Kidney epithelial cell (primary cell): ENCODE results near the gene ADCYAP1R1. TPM values are rescaled to one million over a fixed set of nuclear protein-coding genes. Genes with fewer than 3 reads are reported as not detected.

ENCODE experiments used
- DNase-seq: peaks from one replicate; pipeline ENCODE4 v3.0.0-alpha.2; 2010; ENCODE audit warnings: low read depth
- H3K27me3 ChIP-seq: 2 replicates; pipeline ENCODE4 v1.6.0; 2011; ENCODE audit warnings: low read length; ENCODE audit not compliant: control insufficient read depth, insufficient read depth
- H3K36me3 ChIP-seq: 2 replicates; pipeline ENCODE4 v1.5.1; 2011; ENCODE audit warnings: low read length; ENCODE audit not compliant: control insufficient read depth, insufficient read depth
- H3K4me3 ChIP-seq: 2 replicates; pipeline ENCODE4 v1.5.1; 2011; ENCODE audit warnings: low read depth, mild to moderate bottlenecking, control low read depth, low read length
- total RNA-seq: library from RNA; depleted of rRNA; stranded (reverse); fragments of >200 nt; gene quantifications from 2 replicates; pipeline ENCODE4 v1.2.3, GENCODE V29; 2015
- TF ChIP-seq, protein P1 (sequence below): IDR thresholded peaks from 2 replicates; pipeline ENCODE4 v1.5.1; 2011; ENCODE audit warnings: mild to moderate bottlenecking, moderate library complexity, low read length, control low read depth, inconsistent platforms; ENCODE audit not compliant: insufficient read depth, poor library complexity, severe bottlenecking

Gene ADCYAP1R1
- total RNA-seq, 1 donor from 2014 or later, result not detected

DNA sequence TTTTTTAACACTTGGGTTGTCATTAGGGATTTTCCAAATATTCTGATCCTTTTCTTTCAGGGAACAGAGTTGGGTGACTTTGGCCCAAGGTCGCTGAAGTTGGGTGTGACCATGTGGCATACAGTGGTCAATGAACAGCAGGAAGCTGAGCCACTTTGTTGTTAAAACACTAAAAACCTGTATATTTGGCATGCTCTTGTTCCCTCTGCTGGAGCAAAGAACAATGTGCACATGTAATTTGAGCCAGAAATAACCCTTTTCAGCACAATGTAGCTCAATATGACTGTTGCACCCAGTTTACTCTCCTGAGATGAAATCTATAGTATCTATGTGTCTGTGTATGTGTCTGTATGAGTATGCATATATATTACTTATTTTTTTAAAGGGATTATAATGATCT is 74.9 kb downstream of the ADCYAP1R1 start:
- Histone ChIP-seq H3K27me3 (peaks cover 3% of the 10 kb centered on the region), H3K4me3 (no peak overlapping the region), H3K36me3 (no peaks in the 10 kb centered on the region)
- DNase-seq, result no peak
- TF ChIP-seq, protein P1, sequence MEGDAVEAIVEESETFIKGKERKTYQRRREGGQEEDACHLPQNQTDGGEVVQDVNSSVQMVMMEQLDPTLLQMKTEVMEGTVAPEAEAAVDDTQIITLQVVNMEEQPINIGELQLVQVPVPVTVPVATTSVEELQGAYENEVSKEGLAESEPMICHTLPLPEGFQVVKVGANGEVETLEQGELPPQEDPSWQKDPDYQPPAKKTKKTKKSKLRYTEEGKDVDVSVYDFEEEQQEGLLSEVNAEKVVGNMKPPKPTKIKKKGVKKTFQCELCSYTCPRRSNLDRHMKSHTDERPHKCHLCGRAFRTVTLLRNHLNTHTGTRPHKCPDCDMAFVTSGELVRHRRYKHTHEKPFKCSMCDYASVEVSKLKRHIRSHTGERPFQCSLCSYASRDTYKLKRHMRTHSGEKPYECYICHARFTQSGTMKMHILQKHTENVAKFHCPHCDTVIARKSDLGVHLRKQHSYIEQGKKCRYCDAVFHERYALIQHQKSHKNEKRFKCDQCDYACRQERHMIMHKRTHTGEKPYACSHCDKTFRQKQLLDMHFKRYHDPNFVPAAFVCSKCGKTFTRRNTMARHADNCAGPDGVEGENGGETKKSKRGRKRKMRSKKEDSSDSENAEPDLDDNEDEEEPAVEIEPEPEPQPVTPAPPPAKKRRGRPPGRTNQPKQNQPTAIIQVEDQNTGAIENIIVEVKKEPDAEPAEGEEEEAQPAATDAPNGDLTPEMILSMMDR, result peak; percentile 21

DNA sequence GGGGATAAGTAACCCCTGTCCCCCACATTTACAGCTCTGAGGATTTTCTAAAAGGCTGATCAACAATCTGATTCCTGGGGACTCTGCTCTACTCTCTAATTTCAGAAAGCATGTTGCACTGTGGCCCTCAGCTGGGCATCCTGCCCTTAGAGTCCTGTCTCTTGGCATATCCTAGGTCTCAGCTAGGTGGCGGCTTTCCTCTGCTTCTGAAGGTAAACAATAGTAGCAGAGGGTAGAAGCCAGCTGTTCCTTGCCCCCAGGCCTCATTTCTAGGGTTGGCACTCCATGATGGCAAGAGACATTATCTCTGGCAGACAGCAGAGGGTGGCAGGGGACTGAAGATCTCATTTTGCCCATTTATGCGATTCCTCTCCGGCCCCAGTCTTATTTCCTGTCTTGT is 77.0 kb downstream of the ADCYAP1R1 start:
- no peak for DNase-seq
- Histone ChIP-seq H3K4me3 (no peak overlapping the region), H3K27me3 (peaks cover 3% of the 10 kb centered on the region)

DNA sequence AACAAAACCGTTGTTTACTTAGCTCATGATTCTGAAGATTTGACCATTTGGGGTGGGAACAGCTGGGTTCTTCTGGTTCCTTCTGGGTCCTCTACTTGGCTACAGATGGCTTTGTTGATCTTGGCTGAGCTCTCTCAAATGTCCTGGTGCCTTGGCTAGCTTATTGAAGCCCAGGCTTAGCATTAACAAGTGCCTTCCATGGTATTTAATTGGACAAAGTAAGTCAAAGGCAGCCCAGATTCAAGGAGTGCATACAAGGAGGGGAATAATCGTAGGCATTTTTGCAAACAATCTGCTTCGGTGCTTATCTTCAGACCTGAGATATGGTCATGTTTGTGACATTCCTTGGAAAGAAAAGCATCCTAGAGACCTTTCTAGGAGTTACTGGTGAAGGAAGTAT is 81.4 kb downstream of the ADCYAP1R1 start:
- Histone ChIP-seq H3K27me3 (no peaks in the 10 kb centered on the region), H3K4me3 (no peak overlapping the region), H3K36me3 (no peaks in the 10 kb centered on the region)
- no peak for DNase-seq
- TF ChIP-seq, protein P1, result no peak

More for the DNA sequence above, 77.0 kb downstream of the ADCYAP1R1 start:
- TF ChIP-seq, protein P1, result no peak
- H3K36me3 ChIP-seq, result no peaks in the 10 kb centered on the region

DNA sequence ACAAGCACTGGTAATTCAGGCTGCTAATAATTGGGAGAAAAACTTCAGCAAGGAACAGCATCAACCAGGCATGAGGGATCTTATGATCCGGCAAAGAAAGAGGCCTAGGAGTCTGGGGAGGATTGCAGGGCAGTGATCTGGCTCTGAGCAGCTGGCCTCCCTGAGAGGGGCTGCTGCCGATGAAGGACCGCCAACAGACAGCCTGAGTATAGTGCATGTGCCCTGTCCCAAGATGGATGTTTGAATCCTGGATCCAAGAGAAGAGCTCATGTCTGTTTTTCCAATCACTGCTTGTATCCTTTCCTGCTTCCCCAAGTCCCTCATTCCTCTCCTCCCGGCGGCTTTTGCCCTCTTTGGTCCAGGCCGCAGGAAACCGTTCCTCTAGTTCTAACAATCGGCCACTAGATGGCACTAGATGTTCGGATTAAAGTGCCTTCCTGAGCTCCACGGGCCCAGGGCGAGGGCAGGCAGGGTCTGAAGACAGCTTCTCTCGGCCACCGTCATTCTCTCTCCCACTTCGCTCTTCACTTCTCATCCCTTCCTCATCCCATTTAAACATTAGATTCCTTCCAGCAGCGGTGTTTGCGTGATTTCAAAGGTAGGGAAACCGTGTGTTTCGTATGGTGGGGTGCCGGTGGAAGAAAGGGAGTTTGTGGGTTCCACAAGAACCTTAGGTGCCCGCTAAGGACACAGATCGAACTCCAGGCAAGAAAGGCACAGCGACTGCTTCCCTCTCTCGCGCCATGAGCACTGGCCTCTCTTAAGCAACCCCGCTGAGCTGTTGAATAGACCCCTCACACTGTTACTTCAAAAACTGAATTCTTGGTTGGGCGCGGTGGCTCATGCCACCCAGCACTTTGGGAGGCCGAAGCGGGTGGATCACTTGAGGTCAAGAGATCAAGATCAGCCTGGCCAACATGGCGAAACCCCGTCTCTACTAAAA is 82.4 kb downstream of the ADCYAP1R1 start:
- TF ChIP-seq, protein P1, result peak; percentile 67
- Histone ChIP-seq H3K27me3 (no peaks in the 10 kb centered on the region), H3K4me3 (no peak overlapping the region), H3K36me3 (no peaks in the 10 kb centered on the region)
- peak; percentile 28 for DNase-seq

DNA sequence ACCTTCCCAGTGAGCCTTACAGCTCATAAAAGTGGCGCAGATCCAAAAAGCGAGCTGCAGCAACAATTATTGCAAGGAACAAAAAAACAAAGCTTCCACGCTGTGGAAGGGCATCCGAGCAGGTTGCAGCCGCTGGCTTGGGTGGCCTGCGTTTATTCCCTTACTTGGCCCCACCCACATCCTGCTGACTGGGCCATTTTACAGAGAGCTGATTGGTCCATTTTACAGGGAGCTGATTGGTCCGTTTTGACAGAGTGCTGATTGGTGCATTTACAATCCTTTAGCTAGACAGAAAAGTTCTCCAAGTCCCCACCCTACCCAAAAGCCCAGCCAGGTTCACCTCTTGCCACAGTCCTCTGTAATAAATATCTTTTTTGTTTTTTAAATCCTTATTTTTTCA is 85.1 kb downstream of the ADCYAP1R1 start:
- TF ChIP-seq, protein P1, result no peak
- Histone ChIP-seq H3K36me3 (no peaks in the 10 kb centered on the region), H3K27me3 (no peaks in the 10 kb centered on the region), H3K4me3 (no peak overlapping the region)
- DNase-seq, result no peak
